HG03045 (cell line): ENCODE results near the gene ACAA2.

ENCODE experiments used
- ATAC-seq: cut with Tn5 transposase; IDR thresholded peaks from one replicate; pipeline ENCODE4 v1.9.1; 2021; ENCODE audit warnings: mild to moderate bottlenecking, moderate library complexity; ENCODE audit not compliant: unreplicated experiment

The ACAA2 gene

GRCh38 chr18:49768051-49768391, 45.3 kb downstream of the ACAA2 start:
- ATAC-seq: no peak

GRCh38 chr18:49767111-49768050, 46.0 kb downstream of the ACAA2 start:
- ATAC-seq: no peak

- ATAC-seq: no peak
Measured at GRCh38 chr18:49766646-49767045, 46.7 kb downstream of the ACAA2 start.

- no peak for ATAC-seq
Measured at GRCh38 chr18:49764032-49764431, 49.3 kb downstream of the ACAA2 start.

DNA sequence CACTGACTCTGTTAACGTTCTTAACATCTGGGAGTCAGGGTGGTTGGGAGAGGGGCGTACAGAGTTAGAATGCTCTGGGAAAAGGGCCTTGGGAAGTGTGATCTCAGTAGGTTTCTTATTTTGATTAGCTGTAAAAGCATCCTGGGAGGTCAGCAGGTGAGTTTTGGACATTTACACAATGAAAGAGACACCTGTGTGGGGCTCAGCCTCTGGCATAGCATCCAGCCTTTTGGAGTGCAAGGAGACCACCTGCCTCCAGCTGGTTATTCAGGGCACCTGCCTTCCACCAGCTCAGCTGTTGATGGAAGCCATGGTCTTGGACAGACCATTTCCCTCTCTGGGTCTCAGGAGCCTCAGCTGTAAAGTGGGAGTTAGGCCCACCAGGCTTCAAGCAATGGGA, 49.7 kb downstream of the ACAA2 start:
- no peak for ATAC-seq

DNA sequence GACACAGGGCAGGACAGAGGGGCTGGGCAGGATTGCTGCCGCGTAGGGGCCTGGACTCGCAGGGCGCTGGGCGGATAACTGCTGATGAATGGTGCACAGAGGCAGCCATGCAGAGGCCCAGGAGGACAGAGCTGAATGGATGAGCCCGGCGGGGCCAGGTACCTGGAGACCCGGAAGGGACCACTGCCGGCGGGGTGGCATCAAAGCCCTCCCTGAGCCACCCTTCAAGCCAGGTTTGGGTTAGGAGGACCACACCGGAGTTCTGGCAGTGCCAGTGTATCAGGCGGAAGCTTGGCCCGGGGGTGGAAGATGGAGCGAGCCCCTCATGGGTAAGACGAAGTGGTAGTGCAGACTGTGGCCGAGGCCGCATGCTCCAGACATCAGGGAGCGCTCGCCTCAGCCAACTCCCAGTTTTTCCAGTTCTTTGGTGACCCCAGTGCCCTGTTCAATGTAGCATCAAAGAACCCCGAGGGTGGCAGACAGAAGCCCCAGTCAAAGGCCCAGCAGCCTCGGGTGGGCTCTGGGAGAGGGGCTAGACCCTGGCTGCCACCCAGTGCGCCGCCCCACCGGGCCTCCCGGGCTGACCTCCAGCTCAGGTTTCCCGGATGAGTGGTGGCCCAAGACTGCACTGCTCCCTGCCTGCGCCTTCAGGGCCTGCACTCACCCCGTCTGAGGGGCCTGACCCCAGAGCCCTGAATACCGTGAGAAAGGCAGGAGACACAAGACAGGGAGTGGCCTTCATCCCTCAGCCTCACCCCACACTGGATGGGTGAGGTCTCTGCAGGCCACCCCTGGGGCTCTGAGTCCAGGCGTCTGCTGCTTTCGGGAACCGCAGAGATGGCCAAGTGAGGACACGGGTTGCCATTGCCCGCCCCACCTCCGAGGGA, 50.9 kb downstream of the ACAA2 start:
- no peak for ATAC-seq

GRCh38 chr18:49761771-49762170, 51.6 kb downstream of the ACAA2 start:
- ATAC-seq: no peak

DNA sequence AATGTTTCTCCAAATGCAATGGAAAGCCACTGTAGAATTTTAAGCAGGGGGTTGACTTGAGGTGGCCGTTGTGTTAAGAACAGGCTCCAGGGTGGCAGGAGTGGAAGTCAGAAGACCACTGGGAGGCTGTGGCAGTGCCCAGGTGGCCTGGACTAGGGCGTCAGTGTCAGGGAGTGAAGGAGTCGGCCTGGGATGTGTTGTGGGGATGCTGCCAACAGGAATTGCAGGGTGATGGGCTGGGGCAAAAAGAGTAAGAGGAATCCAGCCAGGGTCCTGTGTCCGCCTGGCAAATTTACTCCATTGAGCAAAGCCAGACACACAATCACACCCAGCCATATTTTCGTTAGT, 55.1 kb downstream of the ACAA2 start:
- ATAC-seq: no peak

DNA sequence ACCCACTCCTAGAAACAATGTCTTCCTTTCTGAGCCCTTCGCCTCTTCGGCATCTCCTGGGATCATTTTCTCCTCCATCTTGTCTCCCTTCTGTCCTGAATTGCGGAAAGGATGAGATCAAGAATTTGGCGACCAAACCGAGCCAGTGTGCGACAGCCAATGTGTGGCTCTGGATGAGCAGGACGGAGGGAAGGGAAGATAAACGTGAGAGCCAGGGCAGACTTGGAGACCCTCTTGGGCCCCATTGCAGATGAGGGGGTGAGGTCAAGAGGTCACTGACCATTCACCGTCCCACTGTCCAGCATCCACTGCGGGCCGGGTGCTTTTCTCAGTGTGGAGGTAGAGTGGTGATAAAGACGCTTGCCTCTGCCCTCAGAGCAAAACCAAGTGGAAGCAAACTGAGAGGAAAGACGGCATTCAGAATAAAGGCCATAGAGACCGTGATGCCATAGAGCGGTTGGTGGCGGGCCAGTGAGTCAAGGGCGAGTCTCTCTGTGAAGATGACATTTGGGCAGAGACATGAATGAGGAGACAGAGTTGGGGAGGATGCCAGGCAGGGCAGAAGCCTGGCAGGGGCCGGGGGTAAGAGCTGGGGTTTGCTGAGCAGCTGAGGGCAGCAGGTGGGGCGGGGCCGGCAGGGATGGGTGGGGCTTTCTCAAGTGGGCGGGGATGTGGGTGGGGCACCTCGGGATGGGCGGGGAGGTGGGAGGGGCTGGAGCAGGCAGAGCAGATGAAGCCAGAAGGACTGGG, 55.6 kb downstream of the ACAA2 start:
- no peak for ATAC-seq

- no peak for ATAC-seq
Measured at GRCh38 chr18:49756671-49757362, 56.5 kb downstream of the ACAA2 start.

GRCh38 chr18:49756135-49756534, 57.2 kb downstream of the ACAA2 start:
- ATAC-seq: no peak

GRCh38 chr18:49755489-49755888, 57.8 kb downstream of the ACAA2 start:
- ATAC-seq: no peak

DNA sequence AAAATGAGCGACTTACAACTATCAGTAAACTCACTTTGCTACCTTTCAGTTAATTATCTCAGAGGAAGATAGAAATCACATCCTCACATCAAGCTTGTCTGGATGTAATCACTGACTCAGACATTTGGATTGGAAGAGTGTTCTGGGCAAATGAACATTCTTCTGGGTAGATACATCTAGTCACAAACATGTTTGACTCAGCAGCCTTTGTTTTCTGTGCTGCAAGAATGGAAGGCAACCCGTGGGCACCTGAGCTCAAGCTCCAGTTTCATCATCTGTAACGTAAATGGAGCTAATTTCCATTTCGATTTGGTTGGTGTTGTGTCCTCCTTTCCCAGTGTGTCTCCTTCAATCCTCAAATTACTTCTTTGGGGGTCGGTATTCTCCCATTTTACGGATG, 58.5 kb downstream of the ACAA2 start:
- no peak for ATAC-seq

DNA sequence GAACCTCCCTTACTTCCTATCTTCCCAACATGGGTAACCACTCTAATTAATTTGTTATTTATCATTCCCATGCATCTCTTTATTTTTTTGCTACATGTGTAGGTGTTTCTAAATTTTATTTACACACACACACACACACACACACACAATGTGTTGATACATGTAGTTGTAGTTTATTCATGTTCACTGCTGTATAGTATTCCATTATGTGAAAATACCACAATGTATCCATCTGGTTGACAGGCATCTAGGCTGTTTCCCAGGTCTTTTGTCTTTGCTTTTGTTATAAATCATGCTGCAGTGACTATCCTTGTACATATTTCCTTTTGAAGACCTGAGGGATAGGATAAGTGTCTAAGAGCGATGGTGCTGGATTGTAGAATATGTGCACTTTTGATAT, 59.7 kb downstream of the ACAA2 start:
- no peak for ATAC-seq

DNA sequence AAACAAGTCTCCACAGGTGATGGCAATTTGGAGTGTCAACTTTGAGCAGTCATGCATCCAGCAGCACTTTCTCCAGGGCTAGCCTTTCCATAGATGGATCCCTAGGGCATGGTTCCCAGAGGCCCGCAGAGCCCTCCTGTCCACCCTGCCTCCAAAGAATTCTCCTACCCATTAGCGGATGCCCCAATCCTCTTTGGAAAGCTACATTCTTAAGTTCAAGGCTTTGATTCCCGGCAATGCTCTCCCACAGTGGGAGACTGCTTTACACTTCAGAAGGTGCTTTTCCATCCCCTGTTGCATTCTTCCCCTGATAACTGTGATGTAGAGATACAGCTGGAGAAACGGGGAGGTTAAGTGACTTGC, 61.3 kb downstream of the ACAA2 start:
- no peak for ATAC-seq

- no peak for ATAC-seq
Measured at GRCh38 chr18:49751427-49752094, 61.8 kb downstream of the ACAA2 start.

DNA sequence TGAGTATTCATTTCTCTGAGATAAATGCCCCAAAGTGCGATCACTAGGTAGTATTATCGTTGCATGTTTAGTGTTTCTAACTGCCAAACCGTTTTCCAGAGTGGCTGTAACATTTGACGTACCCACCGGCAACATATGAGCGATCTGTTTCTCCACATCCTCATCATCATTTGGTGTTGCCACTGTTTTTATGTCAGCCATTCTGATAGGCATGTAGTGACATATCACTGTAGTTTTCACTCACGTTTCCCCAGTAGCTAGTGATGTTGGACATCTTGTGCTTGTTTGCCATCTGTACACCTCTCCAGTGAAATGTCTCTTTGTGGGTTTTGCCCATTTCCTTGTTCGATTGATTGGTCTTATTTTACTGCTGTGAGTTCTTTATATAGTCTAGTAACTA, 63.8 kb downstream of the ACAA2 start:
- no peak for ATAC-seq

- ATAC-seq: no peak
Measured at GRCh38 chr18:49747876-49748275, 65.5 kb downstream of the ACAA2 start.

DNA sequence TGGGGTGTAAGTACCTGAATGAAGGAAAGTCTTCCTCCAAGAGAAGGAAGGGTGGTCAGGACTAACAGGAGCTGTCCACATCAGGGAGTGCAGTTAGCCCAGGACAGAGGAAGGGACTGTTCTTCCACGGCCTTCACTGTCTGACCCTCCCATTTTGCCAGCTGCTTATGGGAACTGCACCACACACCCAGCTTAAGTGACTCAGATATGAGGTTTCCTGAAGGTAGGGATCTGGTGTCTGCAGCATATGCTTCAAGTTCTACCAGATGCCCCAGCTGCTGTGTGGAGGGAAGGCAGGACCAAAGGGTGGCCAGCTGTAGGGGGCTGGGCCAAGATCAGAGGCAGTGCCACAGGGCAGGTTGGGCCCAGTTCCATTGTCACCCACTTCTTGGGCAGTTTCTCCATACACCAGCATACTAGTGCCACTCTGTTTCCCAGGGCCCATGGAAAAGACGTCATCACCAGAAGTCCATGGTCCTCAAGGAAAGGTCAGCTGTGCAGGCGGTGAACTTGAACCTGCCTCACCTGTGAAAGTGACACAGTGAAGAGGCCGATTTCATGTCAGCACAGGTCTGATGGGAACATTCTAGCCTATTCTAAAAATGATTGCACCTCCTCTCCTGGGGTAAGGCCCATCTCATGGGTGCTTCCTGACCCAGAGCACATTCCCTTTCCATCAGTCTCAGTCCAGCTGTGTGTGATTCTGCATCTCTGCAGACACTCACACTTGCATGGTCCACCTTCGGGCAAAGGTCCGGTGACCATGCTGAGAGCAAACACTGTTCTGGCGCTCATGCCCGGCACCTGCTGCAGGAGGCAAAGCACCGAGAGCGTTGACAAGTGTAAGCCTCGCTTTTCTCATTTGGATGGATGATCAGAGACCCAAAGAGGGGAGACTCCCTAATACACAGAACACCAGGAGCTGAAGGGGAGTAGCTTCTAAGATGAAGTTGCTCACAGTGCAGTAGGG, 68.0 kb downstream of the ACAA2 start:
- ATAC-seq: no peak
